Stimulated activated CD4-positive, alpha-beta T cell treated with anti-CD3 and anti-CD28 coated beads, Interleukin-12 subunit alpha, Interleukin-12 subunit beta, amount 100 ng/mL, for 48 hours (primary cell): Measurements from ENCODE around the gene RAI2.

Experiments used
- DNase-seq, 3 donors: peaks; one replicate each; pipeline ENCODE4 v3.0.0-alpha.2; 2020; ENCODE audit warnings: low read depth in 2 of 3, low spot score in 1 of 3

Gene RAI2

DNA sequence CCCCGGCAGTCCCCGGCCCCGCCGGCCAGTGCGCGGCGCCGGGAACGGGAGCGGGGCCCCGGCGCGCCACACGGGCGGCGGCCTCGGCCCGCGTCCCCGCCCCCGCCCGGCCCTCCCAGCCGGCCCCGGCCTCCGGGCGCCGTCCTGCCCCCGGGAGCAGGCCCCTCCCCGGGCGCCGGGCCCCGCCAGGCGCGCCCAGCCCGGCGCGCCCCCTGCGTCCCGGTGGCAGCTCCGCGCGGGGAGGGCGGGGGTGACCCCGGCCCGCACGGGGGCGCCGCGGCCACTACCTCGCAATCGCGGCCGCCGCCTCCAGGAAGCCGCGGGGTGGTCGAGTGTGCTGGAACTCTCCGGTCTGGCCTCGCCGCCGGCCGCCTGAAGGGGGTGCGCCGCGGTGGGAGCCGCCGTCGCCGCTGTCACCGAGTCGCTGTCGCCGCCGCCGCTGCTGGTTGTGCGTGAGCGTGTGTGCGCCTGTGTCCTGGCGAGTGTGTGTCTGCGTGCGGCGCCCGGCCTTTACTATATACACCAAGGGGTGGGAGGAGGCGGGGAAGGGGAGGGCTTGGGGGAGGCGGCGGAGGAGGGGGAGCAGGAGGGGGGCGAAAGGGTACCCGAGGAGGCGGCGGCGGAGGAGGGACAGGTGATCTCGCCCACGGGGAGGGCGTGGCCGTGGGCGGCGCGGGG, at the start of gene RAI2:
Gene RAI2, minus strand, starts transcription at position 488 of the 678 bp plus-strand sequence. CDS start 59,288 bp downstream, outside the sequence.
- no peak for DNase-seq

DNA sequence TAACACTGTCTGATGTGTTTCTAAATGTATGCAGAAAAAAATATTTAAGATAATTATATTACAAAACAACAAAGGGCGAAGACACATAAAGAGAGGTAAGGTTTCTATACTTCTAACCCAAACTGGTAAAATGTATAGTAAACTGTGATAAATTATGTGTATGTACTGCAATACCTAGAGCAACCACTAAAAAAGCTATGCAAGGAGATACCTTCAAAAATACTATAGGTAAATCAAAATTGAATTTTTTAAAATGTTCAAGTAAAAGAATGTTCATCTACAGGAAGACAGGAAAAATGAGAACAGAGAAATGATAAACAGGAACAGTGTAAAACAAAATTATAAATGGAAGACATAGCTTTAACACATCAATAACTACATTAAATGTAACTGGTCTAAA, 27.3 kb upstream of the RAI2 start:
- no peak for DNase-seq

- DNase-seq, result no peak
Measured at GRCh38 chrX:17882680-17883079, 21.6 kb upstream of the RAI2 start.

- DNase-seq, result no peak
Measured at GRCh38 chrX:17878028-17878670, 17.1 kb upstream of the RAI2 start.

DNA sequence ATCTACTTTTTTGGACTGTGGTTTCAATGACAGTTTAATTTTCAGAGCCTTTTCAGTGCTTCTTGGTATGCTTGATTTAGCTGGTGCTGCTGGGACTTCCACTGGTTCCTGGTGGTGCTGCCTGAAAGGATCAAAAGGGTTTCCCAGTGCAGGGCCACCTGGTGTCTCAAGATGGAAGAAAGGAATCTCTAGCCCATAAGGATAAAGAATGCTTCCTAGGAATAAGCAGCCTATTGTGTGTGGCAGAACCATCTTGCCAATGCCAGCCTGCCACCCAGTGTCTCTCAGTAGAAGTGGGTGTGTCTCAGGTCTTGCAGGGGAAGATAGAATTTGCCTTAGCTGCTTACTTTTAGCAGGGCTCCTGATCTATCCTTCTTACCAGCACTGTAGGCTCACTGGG, 15.0 kb upstream of the RAI2 start:
- DNase-seq, result no peak

GRCh38 chrX:17869580-17869979, 8.5 kb upstream of the RAI2 start:
- DNase-seq, result no peak

GRCh38 chrX:17861489-17862011, 452 bp upstream of the RAI2 start:
- DNase-seq, result no peak

DNA sequence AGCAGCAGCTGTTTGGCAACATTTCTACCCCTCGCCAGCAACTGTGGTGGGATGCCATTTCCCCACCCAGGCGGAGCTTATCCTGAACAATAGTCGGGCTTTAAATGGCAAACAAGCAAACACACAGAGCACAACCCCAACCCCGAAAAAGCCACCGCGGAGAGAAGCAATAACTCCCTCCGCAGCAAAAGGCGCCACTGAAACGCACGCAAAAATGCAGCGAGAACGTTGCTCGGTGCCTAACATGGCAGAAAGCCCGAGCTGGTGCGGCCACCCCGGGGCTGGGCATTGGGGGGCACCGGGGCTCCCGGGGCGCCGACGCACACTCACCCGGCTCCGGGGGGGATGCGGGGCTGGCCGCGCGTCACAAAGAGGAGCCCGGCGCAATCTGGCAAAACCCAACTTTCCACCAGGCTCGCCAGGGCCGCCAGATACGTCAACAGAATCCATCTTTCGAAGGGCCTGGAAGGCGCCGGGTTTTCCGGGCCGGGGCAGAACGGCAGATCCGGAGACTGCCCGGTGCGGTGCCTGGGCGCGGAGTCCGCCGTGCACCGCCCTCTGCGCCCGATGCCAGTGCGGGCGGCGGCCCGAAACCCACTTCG, 818 bp downstream of the RAI2 start:
- no peak for DNase-seq

DNA sequence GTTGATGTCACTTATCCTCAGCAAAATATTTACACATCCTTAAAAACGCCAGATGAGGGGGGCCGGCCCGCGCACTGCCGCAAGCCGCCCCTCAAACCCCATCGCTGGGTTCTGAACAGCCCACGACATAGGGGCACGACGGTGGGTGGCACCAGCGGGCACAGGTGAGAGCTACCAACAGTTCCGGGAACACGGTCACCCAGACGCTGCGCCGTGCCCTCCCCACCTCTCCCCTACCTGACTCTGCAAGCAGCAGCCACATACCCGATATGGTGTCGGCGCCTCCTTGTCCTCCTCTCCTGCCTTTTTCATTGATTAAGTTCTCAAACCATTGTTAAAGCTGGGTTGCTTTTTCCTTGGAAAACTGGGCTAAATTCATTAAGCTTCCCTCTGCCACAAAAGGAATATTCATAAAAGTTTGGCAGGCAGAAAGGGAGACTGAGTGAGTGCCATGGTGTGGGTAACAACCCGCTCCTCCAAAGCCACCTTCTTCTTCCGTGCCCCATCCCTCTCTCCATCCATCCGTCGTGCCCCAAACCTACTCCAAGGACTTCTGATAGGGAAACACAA, 1.4 kb downstream of the RAI2 start:
- DNase-seq, result no peak

- DNase-seq, result no peak
Measured at GRCh38 chrX:17854531-17854930, 6.6 kb downstream of the RAI2 start.

DNA sequence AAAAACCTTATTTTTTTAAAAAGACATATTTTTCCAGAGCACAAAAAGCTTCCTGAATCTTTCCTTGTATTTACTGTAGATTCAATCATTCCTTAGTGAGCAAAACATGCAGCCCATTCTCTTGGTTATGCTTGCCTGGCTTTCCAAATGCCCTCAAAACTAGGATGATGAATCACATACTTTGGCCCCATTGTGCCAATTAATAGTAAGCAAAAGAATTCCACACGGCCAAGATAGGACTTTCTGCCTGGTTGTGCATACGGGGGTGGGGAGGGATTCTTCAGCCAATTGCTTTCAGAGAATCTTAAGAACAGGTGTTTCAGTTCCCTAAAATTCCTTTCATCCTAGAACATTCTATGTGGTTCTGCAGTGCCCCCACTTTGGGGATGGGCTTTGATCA, 7.0 kb downstream of the RAI2 start:
- no peak for DNase-seq

DNA sequence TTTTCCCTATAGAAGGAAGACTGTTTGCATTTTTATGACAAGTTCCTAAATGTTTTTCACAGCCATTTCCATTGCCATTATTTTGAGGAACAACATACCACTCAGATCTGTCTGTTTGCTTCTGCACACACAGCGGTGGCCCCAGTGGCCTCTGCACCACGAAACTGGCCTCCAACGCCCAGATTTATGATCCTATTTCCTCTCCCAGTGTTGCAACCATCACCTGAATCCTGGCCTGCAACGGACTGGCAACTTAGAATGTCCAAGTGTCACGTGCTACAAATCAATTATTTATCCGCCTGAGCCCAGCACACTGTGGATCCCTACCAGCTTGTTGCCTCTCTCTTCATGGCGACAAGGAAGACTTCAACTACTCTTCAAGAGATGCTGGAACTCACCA, 9.2 kb downstream of the RAI2 start:
- no peak for DNase-seq

- no peak for DNase-seq
Measured at GRCh38 chrX:17848545-17849265, 12.4 kb downstream of the RAI2 start.

DNA sequence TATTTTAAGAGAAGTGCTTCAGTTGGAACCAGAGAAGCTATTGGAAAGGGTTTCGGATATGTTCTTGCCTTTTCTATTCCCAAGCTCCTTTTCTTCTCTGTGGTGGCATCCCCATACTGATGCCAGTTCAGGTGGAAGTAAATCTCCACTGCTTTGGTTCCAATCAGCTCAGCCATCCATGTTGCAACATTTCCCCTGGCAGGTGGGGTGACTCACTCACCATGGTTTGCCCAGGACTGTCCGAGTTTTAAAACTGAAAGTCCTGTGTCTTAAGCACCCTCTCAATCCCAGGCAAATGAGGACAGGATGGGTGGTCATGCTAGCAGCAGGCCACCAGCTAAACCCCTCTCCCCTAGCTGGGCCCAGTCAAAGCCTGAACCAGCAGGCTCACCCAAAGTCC, 15.1 kb downstream of the RAI2 start:
- no peak for DNase-seq

GRCh38 chrX:17844236-17844635, 16.9 kb downstream of the RAI2 start:
- no peak for DNase-seq

DNA sequence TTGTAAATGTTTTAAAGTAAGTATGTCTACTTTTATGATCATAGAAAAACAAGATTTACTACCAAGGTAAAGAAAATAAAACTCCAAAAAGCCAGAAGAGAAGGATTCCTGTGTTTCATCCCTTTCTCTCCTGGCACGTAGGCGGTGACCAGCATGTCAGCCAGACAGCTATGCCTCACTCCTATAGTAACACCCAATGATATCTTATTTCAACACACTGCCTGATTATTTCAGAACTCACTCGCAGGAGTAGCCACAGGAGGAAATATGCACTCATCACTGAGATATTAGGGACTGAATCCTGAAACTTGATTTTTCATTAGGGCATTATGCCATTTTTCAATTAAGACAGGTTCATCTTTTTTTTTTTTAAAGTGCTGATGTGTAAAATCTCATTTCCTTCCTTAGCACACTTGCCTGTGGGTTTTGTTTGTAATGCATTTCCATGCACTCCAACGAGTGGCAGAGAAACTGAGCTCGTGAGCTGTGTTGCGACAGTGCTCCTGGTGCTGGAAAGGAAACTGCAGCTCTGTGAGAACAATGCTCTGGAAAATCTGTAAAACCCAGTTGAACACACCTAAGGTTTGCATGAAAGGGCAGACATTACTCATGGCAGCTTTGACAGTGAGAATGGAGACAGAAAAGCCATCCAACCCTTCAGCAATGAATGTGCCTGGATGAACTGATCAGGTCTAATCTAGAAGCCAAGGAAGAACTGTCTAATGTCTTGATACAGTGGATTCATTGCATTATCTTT, 18.2 kb downstream of the RAI2 start:
- no peak for DNase-seq

GRCh38 chrX:17839269-17839668, 21.8 kb downstream of the RAI2 start:
- DNase-seq, result no peak

- no peak for DNase-seq
Measured at GRCh38 chrX:17836830-17837229, 24.3 kb downstream of the RAI2 start.

GRCh38 chrX:17833954-17834353, 27.1 kb downstream of the RAI2 start:
- DNase-seq, result no peak

GRCh38 chrX:17831255-17831654, 29.8 kb downstream of the RAI2 start:
- DNase-seq, result no peak

DNA sequence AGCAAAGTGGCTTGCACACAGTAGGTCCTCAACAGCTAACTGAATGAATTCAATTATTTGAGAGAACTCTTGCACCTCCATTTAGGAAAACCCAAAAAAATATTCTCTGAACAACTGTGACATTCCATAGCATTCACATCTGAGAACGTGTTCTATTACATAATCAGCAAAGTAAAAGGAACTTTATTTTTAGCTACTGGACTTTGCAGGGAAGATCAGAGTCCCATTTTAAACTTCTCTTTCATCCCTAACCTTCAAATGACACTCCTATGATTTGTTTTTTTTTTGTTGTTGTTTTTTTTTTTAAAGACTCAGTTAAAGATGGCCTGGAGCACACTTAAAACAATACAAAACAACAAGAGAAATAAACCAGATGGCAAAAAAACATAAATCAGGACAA, 30.9 kb downstream of the RAI2 start:
- DNase-seq, result no peak
